ENCODE results near the gene GCK. TPM values are rescaled to one million over a fixed set of nuclear protein-coding genes. Genes with fewer than 3 reads are reported as not detected.

The GCK gene
- total and polyA plus RNA-seq, 2 donors (not counting 3 experiments of a cell fraction or from before 2014, with no cell fraction given): 0.17 to 0.51 TPM

DNA sequence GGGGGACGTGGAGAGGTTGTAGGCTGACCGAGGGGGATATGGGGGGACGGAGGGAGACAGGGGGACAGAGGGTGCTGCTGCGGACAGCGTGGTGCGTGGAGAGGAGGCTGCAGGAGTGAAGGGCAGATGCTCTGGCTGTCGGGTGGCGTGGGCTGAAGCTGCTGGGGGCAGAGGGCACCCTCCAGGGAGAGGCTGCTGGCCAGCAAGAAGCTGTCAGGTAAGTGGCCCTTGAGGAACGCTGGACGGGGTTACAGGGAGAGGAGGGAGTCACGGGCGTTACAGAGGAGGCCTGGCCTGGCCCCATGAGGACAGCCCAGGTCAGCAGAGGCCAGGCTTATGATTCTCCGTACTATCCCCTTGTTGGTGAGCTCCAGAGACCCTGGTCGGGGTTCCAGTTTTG lies 38.7 kb upstream of the GCK start:
- BruUV-seq (replicated peaks): no TSS peak
- H3K27ac ChIP-seq (ENCODE audit: insufficient read depth, low read depth, low read length): no peak overlapping the region
- POLR2A ChIA-PET: no interaction called here

More for the DNA sequence above, 38.7 kb upstream of the GCK start:
- FAIRE-seq: no peak
- CTCF ChIA-PET: interaction anchor here (1.1 kb wide), 1 partner anchor 13 kb away, joined by 3 read pairs; no protein-coding TSS in a partner anchor
- TF ChIP-seq MYC (IDR thresholded peaks at IDR 0.05; ENCODE audit: low read depth, low read length) (no peak), POLR2A (IDR thresholded peaks at IDR 0.05; ENCODE audit: low read depth, low read length) (no peak), JUN (IDR thresholded peaks at IDR 0.05; ENCODE audit: borderline replicate concordance, insufficient read depth, insufficient read length, low read depth) (no peak), GATA2 (IDR thresholded peaks at IDR 0.05; ENCODE audit: insufficient read depth, insufficient read length, low read depth, low read length) (no peak), FOS (IDR thresholded peaks at IDR 0.05; ENCODE audit: borderline replicate concordance, insufficient read depth, low read length) (no peak), EZH2 (IDR thresholded peaks at IDR 0.05; ENCODE audit: borderline replicate concordance, low read depth, low read length, severe bottlenecking) (no peak), POLR2AphosphoS5 (IDR thresholded peaks at IDR 0.05; ENCODE audit: insufficient read depth, low read depth, low read length) (no peak)
- TF ChIP-seq, protein P1, sequence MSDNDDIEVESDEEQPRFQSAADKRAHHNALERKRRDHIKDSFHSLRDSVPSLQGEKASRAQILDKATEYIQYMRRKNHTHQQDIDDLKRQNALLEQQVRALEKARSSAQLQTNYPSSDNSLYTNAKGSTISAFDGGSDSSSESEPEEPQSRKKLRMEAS (IDR thresholded peaks at IDR 0.05; ENCODE audit: insufficient read depth, insufficient read length): no peak
- TF ChIP-seq, protein P2, sequence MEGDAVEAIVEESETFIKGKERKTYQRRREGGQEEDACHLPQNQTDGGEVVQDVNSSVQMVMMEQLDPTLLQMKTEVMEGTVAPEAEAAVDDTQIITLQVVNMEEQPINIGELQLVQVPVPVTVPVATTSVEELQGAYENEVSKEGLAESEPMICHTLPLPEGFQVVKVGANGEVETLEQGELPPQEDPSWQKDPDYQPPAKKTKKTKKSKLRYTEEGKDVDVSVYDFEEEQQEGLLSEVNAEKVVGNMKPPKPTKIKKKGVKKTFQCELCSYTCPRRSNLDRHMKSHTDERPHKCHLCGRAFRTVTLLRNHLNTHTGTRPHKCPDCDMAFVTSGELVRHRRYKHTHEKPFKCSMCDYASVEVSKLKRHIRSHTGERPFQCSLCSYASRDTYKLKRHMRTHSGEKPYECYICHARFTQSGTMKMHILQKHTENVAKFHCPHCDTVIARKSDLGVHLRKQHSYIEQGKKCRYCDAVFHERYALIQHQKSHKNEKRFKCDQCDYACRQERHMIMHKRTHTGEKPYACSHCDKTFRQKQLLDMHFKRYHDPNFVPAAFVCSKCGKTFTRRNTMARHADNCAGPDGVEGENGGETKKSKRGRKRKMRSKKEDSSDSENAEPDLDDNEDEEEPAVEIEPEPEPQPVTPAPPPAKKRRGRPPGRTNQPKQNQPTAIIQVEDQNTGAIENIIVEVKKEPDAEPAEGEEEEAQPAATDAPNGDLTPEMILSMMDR (IDR thresholded peaks at IDR 0.05; ENCODE audit: extremely low read depth in 1 of 2, insufficient read depth in 1 of 2, low read depth in 1 of 2, low read length in 2 of 2): no peak
- Histone ChIP-seq H3K4me2 (ENCODE audit: insufficient read depth, low read length) (no peak overlapping the region), H3K9ac (replicated peaks; ENCODE audit: extremely low read depth, insufficient read depth, low read length) (no peak overlapping the region), H2AFZ (ENCODE audit: low read depth, low read length) (no peak overlapping the region), H3K9me3 (replicated peaks; ENCODE audit: control insufficient read depth, insufficient read depth, low read length) (no peaks in the 10 kb centered on the region), H3K36me3 (ENCODE audit: control insufficient read depth in 2 of 2, extremely low read depth in 1 of 2, insufficient read depth in 2 of 2, low read length in 2 of 2) (no peaks in the 10 kb centered on the region), H3K79me2 (ENCODE audit: control insufficient read depth, insufficient read depth, low read length) (no peaks in the 10 kb centered on the region), H3K4me1 (ENCODE audit: control insufficient read depth, extremely low read depth, insufficient read depth, low read length) (no peaks in the 10 kb centered on the region), H3K9me1 (replicated peaks; ENCODE audit: control insufficient read depth, extremely low read depth, insufficient read depth, low read length) (no peaks in the 10 kb centered on the region), H3K27me3 (ENCODE audit: control insufficient read depth in 2 of 2, insufficient read depth in 2 of 2, low read length in 2 of 2) (no peaks in the 10 kb centered on the region), H4K20me1 (replicated peaks; ENCODE audit: control insufficient read depth, extremely low read depth, insufficient read depth, low read length) (no peaks in the 10 kb centered on the region), H3K4me3 (replicated peaks in 1 of 3; ENCODE audit: insufficient read depth in 1 of 3, low read depth in 1 of 3, low read length in 3 of 3) (no peak overlapping the region)
- dilution Hi-C loops (cut with MboI; ENCODE audit: extremely low pct_ligation_motif_present, low sequenced_read_pairs) (no loop called here), intact Hi-C loops (cut with micrococcal nuclease) (no loop called here)
- no peak for DNase-seq (ENCODE audit: low read depth, low spot score)
